ENCODE results near the gene CTDSPL. TPM values are rescaled to one million over a fixed set of nuclear protein-coding genes. Genes with fewer than 3 reads are reported as not detected.

The CTDSPL gene
- polyA plus RNA-seq, 1 of the 3 experiments (the other 2 are of a cell fraction): 22.1 TPM

DNA sequence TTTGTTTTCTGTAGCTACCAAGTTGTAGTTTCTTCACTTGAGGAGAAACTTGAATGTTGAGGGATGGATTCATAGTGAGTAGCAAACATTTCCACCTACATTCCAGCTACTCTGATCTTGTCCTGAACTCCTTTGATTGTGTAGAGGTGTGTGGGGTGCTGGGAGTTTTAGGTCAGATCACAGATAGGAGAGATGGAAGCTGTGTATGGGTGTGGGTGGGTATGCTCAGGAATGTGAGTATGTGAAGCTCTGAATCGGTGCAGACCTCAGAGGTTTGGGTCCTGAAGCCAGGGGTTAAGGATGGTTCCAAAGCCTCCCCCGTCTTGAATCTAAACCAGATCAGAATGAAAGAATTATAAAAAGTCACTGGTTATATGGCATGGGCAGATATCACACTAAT is 76.3 kb downstream of the CTDSPL start:
- H3K9ac ChIP-seq: no peak overlapping the region
- H3K27me3 ChIP-seq (ENCODE audit: insufficient read depth): no peaks in the 10 kb centered on the region
- H3K4me3 ChIP-seq (ENCODE audit: low read depth in 2 of 2, low read length in 1 of 2): no peak overlapping the region
- no peak overlapping the region for H3K4me2 ChIP-seq
- no peak overlapping the region for H2AFZ ChIP-seq (ENCODE audit: low read depth)
- H3K79me2 ChIP-seq (ENCODE audit: insufficient read depth): peaks cover 24% of the 10 kb centered on the region
- TF ChIP-seq FOXM1 (IDR thresholded peaks at IDR 0.05; ENCODE audit: low read depth) (no peak), RCOR1 (IDR thresholded peaks at IDR 0.05; ENCODE audit: low read length) (no peak), EZH2phosphoT487 (IDR thresholded peaks at IDR 0.05; ENCODE audit: borderline replicate concordance, low read depth) (no peak), SMC3 (IDR thresholded peaks at IDR 0.05; ENCODE audit: low read depth, low read length) (no peak), RXRA (IDR thresholded peaks at IDR 0.05; ENCODE audit: borderline replicate concordance, low read depth) (no peak)
- TF ChIP-seq, protein P1, sequence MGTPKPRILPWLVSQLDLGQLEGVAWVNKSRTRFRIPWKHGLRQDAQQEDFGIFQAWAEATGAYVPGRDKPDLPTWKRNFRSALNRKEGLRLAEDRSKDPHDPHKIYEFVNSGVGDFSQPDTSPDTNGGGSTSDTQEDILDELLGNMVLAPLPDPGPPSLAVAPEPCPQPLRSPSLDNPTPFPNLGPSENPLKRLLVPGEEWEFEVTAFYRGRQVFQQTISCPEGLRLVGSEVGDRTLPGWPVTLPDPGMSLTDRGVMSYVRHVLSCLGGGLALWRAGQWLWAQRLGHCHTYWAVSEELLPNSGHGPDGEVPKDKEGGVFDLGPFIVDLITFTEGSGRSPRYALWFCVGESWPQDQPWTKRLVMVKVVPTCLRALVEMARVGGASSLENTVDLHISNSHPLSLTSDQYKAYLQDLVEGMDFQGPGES (IDR thresholded peaks at IDR 0.05; ENCODE audit: low read depth, low read length): no peak
- H3F3A ChIP-seq (replicated peaks; ENCODE audit: insufficient read depth): peaks cover 21% of the 10 kb centered on the region
- CTCF ChIA-PET: no interaction called here
- no peak overlapping the region for H3K27ac ChIP-seq (ENCODE audit: low read depth in 2 of 2, low read length in 1 of 2)
- peaks cover 22 to 29% of the 10 kb centered on the region in 2 experiments for H3K4me1 ChIP-seq (ENCODE audit: control insufficient read depth in 1 of 2, insufficient read depth in 2 of 2, low read depth in 1 of 2, low read length in 1 of 2)
- DNase-seq: no peak
- no peaks in the 10 kb centered on the region for H3K9me3 ChIP-seq
- H3K36me3 ChIP-seq (replicated peaks in 1 of 2; ENCODE audit: control insufficient read depth in 1 of 2, insufficient read depth in 2 of 2, low read length in 1 of 2): no peaks in the 10 kb centered on the region
- 92% methylated on average over 2 of the region's 2 CpGs for WGBS (ENCODE audit: low lambda C conversion rate)
- POLR2A ChIA-PET: no interaction called here
- H4K20me1 ChIP-seq (ENCODE audit: insufficient read depth): no peaks in the 10 kb centered on the region
- no peaks in the 10 kb centered on the region for H3K9me2 ChIP-seq

DNA sequence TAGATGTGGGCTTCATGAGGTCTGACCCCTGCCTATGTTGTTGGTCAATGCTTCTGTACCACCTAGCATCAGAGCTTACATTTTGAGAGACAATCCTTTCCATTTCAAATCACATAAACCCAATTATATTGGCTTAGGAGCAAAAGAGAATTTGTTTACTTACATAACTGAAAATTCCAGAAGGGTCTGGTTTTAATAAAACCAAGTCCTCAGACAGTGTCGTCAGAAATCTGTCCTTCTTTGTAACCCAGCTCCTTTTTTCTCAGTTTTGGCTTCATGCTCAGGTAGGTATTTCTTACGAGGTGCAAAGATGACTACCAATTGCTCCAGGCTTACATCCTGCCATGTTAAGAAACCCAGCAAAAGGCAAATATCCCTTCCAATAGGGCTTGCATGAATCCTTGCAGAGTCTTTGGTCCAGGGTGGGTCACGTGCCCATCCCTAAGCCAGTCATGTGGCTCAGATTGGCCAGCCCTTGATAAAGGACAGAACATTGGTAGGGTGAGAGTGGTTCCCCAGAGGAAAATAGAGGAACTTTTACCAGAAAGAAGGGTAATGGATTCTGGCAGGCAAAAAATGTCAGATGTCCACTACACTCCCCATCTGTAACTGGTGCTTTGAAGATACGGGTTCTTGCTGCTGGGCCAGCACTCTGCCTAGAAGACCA is 78.7 kb downstream of the CTDSPL start:
- Histone ChIP-seq H3K79me2 (ENCODE audit: insufficient read depth) (peaks cover 4% of the 10 kb centered on the region), H3K27ac (ENCODE audit: low read depth in 2 of 2, low read length in 1 of 2) (no peak overlapping the region; a peak in 1 of 4 replicates)
- CTCF ChIA-PET: no interaction called here

DNA sequence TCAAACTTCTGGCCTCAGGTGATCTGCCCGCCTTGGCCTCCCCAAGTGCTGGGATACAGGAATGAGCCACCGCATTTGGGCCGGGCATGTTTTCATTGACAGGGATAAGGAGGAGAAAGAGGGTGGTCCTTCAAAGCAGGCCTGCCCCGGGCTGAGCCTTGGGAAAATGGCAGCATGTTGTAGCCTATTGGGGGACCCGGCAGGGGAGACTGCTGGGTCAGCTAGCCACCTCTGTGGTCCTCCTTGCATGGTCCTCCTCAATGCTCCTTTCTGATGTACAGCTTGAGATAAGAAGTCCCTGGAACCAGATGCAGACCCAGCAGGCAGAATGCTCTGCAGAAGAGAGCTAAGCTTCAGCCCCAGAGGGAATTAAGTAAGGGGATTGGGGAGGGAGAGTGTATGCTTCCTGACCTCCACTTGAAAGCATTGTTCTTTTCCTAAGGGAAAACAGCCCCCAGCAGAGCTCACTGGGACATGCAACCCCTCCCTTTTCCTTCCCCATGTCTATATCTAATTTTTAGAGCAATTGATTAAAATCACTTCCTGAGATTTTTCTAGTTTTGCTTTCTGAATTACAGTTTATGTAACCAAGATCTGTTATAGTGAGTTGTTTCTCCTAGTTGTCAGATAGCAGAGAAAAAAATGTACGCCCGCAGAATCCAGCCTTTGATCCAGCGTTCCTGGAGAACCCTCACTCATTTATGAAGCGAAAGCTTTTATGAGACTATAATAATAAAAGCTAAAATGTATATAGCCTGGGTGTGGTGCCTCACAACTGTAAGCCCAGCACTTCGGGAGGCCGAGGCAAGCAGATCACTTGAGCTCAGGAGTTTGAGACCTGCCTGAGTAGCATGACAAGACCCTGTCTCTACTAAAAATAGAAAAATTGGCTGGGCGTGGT is 80.2 kb downstream of the CTDSPL start:
- no peaks in the 10 kb centered on the region for H3K36me3 ChIP-seq (replicated peaks in 1 of 2; ENCODE audit: control insufficient read depth in 1 of 2, insufficient read depth in 2 of 2, low read length in 1 of 2)
- H3F3A ChIP-seq (replicated peaks; ENCODE audit: insufficient read depth): peaks cover 14% of the 10 kb centered on the region
- no peak overlapping the region for H2AFZ ChIP-seq (ENCODE audit: low read depth)
- no peak for DNase-seq
- H3K27ac ChIP-seq (ENCODE audit: low read depth in 2 of 2, low read length in 1 of 2): no peak overlapping the region
- TF ChIP-seq NFIC (IDR thresholded peaks at IDR 0.05; ENCODE audit: borderline replicate concordance): no peak
- TF ChIP-seq, protein P2, sequence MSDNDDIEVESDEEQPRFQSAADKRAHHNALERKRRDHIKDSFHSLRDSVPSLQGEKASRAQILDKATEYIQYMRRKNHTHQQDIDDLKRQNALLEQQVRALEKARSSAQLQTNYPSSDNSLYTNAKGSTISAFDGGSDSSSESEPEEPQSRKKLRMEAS (IDR thresholded peaks at IDR 0.05; ENCODE audit: low read depth): no peak
- TF ChIP-seq NRF1 (IDR thresholded peaks at IDR 0.05; ENCODE audit: low read depth, low read length): no peak
- no peak for TF ChIP-seq SIN3A (IDR thresholded peaks at IDR 0.05; ENCODE audit: borderline replicate concordance, low read depth, low read length)
- TF ChIP-seq, protein P3, sequence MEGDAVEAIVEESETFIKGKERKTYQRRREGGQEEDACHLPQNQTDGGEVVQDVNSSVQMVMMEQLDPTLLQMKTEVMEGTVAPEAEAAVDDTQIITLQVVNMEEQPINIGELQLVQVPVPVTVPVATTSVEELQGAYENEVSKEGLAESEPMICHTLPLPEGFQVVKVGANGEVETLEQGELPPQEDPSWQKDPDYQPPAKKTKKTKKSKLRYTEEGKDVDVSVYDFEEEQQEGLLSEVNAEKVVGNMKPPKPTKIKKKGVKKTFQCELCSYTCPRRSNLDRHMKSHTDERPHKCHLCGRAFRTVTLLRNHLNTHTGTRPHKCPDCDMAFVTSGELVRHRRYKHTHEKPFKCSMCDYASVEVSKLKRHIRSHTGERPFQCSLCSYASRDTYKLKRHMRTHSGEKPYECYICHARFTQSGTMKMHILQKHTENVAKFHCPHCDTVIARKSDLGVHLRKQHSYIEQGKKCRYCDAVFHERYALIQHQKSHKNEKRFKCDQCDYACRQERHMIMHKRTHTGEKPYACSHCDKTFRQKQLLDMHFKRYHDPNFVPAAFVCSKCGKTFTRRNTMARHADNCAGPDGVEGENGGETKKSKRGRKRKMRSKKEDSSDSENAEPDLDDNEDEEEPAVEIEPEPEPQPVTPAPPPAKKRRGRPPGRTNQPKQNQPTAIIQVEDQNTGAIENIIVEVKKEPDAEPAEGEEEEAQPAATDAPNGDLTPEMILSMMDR (IDR thresholded peaks at IDR 0.05): no peak
- TF ChIP-seq TAF1 (IDR thresholded peaks at IDR 0.05; ENCODE audit: borderline replicate concordance, low read depth, low read length): no peak
- no peaks in the 10 kb centered on the region for H3K27me3 ChIP-seq (ENCODE audit: insufficient read depth)
- no peaks in the 10 kb centered on the region for H3K9me3 ChIP-seq
- POLR2A ChIA-PET: no interaction called here
- no peaks in the 10 kb centered on the region for H4K20me1 ChIP-seq (ENCODE audit: insufficient read depth)
- CTCF ChIA-PET: interaction anchor here (1.2 kb wide), 1 partner anchor 33 kb away, joined by 3 read pairs; no protein-coding TSS in a partner anchor
- no peaks in the 10 kb centered on the region for H3K9me2 ChIP-seq
- no peaks in the 10 kb centered on the region; the same call in none of the 2 replicates for H3K79me2 ChIP-seq (ENCODE audit: insufficient read depth)
- no peak overlapping the region for H3K9ac ChIP-seq
- H3K4me3 ChIP-seq (ENCODE audit: low read depth in 2 of 2, low read length in 1 of 2): no peak overlapping the region
- peaks cover 25 to 30% of the 10 kb centered on the region in 2 experiments for H3K4me1 ChIP-seq (ENCODE audit: control insufficient read depth in 1 of 2, insufficient read depth in 2 of 2, low read depth in 1 of 2, low read length in 1 of 2)
- WGBS (ENCODE audit: low lambda C conversion rate): 92% methylated on average over 10 of the region's 12 CpGs
- H3K4me2 ChIP-seq: no peak overlapping the region

More for the DNA sequence above, 78.7 kb downstream of the CTDSPL start:
- no peak overlapping the region for H3K9ac ChIP-seq
- peaks cover 14% of the 10 kb centered on the region for H3F3A ChIP-seq (replicated peaks; ENCODE audit: insufficient read depth)
- POLR2A ChIA-PET: no interaction called here
- H3K9me3 ChIP-seq: no peaks in the 10 kb centered on the region
- no peaks in the 10 kb centered on the region for H3K9me2 ChIP-seq
- WGBS (ENCODE audit: low lambda C conversion rate): 73% methylated on average over 2 of the region's 4 CpGs
- no peak overlapping the region for H2AFZ ChIP-seq (ENCODE audit: low read depth)
- no peak for DNase-seq
- no peak for TF ChIP-seq RCOR1 (IDR thresholded peaks at IDR 0.05; ENCODE audit: low read length)
- no peak overlapping the region for H3K4me3 ChIP-seq (ENCODE audit: low read depth in 2 of 2, low read length in 1 of 2)
- H3K36me3 ChIP-seq (replicated peaks in 1 of 2; ENCODE audit: control insufficient read depth in 1 of 2, insufficient read depth in 2 of 2, low read length in 1 of 2): no peaks in the 10 kb centered on the region
- no peaks in the 10 kb centered on the region for H4K20me1 ChIP-seq (ENCODE audit: insufficient read depth)
- no peaks in the 10 kb centered on the region for H3K27me3 ChIP-seq (ENCODE audit: insufficient read depth)
- peaks cover 23 to 29% of the 10 kb centered on the region in 2 experiments for H3K4me1 ChIP-seq (ENCODE audit: control insufficient read depth in 1 of 2, insufficient read depth in 2 of 2, low read depth in 1 of 2, low read length in 1 of 2)
- no peak overlapping the region for H3K4me2 ChIP-seq

Data from SK-N-SH (cell line).